ENCODE data around the gene MTOR.

MTOR gene

GRCh38 chr1:11134251-11134897 lies 128.0 kb downstream of the MTOR start:
- TF ChIP-seq GABPA (IDR thresholded peaks at IDR 0.05; ENCODE audit: low read depth), result no peak
- no peak for TF ChIP-seq CTCF (IDR thresholded peaks at IDR 0.05; ENCODE audit: insufficient read depth, low read length)
- TF ChIP-seq SPI1 (IDR thresholded peaks at IDR 0.05; ENCODE audit: borderline replicate concordance, low read depth), result no peak
- TF ChIP-seq POLR2AphosphoS5 (IDR thresholded peaks at IDR 0.05; ENCODE audit: low read depth), result no peak
- TF ChIP-seq REST (IDR thresholded peaks at IDR 0.05; ENCODE audit: insufficient replicate concordance, low read depth), result no peak
- no peak overlapping the region for H3K4me3 ChIP-seq (replicated peaks; ENCODE audit: insufficient read depth, low read length)
- DNase-seq (ENCODE audit: low read depth in 1 of 2, low spot score in 1 of 2), result no peak
- H3K27me3 ChIP-seq (ENCODE audit: insufficient read depth, poor library complexity, severe bottlenecking), result no peaks in the 10 kb centered on the region
- no peak overlapping the region for H3K27ac ChIP-seq (replicated peaks)

GRCh38 chr1:11132563-11133293 lies 129.6 kb downstream of the MTOR start:
- Histone ChIP-seq H3K4me3 (replicated peaks; ENCODE audit: insufficient read depth, low read length) (no peak overlapping the region), H3K27me3 (ENCODE audit: insufficient read depth, poor library complexity, severe bottlenecking) (no peaks in the 10 kb centered on the region), H3K27ac (replicated peaks) (no peak overlapping the region)
- no peak for DNase-seq (ENCODE audit: low read depth in 1 of 2, low spot score in 1 of 2)
- TF ChIP-seq POLR2AphosphoS5 (IDR thresholded peaks at IDR 0.05; ENCODE audit: low read depth), result no peak
- no peak for TF ChIP-seq CTCF (IDR thresholded peaks at IDR 0.05; ENCODE audit: insufficient read depth, low read length)
- no peak for TF ChIP-seq SPI1 (IDR thresholded peaks at IDR 0.05; ENCODE audit: borderline replicate concordance, low read depth)
- TF ChIP-seq GABPA (IDR thresholded peaks at IDR 0.05; ENCODE audit: low read depth), result no peak
- TF ChIP-seq REST (IDR thresholded peaks at IDR 0.05; ENCODE audit: insufficient replicate concordance, low read depth), result no peak

- TF ChIP-seq GABPA (IDR thresholded peaks at IDR 0.05; ENCODE audit: low read depth), result no peak
- TF ChIP-seq REST (IDR thresholded peaks at IDR 0.05; ENCODE audit: insufficient replicate concordance, low read depth), result no peak
- TF ChIP-seq POLR2AphosphoS5 (IDR thresholded peaks at IDR 0.05; ENCODE audit: low read depth), result no peak
- TF ChIP-seq CTCF (IDR thresholded peaks at IDR 0.05; ENCODE audit: insufficient read depth, low read length), result no peak
- TF ChIP-seq SPI1 (IDR thresholded peaks at IDR 0.05; ENCODE audit: borderline replicate concordance, low read depth), result no peak
- no peak overlapping the region for H3K4me3 ChIP-seq (replicated peaks; ENCODE audit: insufficient read depth, low read length)
Observed at GRCh38 chr1:11131816-11132215, 130.5 kb downstream of the MTOR start.

More at GRCh38 chr1:11131816-11132215, 130.5 kb downstream of the MTOR start:
- no peak for DNase-seq (ENCODE audit: low read depth in 1 of 2, low spot score in 1 of 2)
- H3K27ac ChIP-seq (replicated peaks), result no peak overlapping the region
- H3K27me3 ChIP-seq (ENCODE audit: insufficient read depth, poor library complexity, severe bottlenecking), result no peaks in the 10 kb centered on the region
